ENCODE measurements around the gene PLEK.
"Not testable (repeated sequence)": the region's sequence is repeated elsewhere in the genome, so short reads cannot be mapped to it uniquely, and the experiment has no call there.

The PLEK gene

DNA sequence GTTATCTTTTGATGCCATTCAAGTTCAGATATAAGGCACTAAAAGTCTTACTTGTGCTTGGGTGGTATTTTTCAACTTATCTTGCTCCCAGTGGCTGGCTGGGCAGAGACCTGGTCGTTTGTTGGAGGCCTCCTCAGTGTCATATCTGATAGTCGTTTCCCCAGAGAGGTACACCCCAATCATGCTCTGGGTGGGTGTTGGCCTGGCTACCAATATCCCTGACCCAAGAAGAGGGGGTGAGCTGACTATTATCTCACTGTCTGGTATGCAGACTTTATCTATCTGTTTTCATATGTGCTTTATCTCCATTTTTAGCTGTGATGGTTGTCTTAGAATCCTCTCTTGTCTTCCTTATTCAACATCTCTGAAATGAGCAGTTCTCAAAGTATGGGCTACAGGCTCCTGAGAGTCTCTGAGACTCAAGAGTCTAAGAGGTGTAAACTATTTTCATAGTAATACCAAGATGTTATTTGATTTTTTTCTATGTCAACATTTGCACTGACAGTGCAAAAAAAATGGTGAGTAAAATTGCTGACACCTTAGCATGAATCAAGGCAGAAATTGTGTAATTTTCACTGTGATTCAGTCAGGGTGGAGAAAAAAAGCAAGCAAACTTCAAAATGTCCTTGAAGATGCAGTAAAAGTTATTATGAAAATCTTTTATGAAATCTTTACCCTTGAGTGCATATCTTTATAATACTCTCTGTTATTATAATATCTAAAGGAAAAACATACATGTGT lies 12.3 kb upstream of the PLEK start:
- no peak for DNase-seq (ENCODE audit: low spot score)

DNA sequence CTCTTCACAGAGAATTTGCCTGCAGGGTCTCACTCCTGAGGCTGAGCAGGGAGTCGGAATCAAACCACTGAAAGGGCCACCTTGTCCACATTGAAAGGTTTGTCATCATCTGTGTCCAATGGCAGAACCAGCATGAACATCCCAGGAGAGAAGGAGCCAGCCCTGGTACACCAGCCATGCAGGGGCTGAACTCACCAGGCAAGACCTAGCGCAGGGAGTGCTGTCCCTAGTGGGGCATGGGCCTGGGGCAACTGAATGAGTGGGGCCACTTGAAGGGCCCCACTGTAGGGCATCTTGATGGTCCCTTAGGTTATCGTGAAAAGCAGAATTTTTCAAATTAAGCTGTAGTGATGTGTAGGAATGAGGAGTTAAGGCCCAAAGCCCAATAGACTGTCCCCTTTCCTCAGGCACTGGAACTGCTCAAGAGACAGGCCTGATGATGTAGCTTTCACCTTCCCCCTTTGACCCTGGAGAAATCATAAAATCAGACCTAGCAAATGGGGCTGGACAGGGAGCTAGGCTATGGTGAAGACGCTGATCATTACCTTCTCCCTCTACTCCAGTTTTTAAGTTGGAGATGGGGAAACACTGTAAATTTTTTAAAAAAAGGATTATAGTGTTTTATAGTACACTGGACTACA lies 8.4 kb upstream of the PLEK start:
- no peak for DNase-seq (ENCODE audit: low spot score)

DNA sequence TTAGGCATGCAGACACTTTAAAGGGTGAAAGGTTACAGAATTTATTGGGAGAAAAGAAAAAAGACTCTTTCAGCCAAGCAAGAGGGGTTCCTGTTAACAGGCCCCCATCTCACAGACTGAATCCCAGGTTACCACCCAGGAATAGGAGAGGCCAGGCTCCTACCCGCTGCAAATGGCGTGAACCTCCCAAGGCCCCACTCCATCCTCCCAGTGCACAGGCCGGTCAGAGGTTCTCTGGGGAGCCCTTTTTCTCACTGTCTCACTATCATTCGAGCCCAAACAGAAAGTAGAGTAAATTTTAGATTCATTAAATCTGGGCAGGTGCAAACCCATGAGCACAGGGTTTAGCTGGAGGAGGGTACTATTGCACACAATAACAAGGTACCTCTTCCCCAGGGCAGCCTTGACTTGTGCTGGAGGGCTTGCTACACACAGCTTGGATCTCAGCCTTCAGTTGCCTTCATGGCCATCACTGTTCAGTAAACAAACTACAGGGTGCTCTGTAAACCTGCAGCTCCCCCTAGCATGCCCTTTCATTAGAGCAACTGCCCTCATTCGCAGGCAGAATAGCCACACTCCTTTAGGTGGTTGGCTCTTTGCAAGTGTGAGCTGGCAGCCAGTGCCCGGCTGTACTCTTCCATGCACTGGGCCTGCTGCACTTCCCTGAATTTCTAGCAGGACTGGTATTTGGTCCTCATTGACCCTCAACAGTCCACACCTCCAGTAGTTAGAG lies 7.3 kb upstream of the PLEK start:
- DNase-seq (ENCODE audit: low spot score), result peak; percentile 53

DNA sequence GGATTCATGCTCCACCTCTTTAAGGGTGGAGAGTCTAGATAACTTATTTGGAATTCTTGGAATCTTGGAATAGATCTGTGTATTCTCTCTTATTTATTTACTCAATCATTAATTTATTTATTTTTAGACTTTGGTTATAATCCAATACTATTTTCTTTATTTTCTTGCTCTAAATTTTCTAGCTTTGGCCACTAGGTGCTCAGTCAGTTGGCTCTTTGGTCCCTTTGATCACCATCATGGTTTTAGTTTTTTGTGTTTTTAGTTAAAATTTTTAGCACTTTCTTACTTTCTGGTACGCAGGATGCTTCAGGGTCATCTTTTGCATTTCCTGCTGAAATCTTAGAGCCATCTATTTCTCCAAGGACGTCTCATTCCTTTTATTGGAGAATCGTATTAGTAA lies 5.2 kb upstream of the PLEK start:
- no peak for DNase-seq (ENCODE audit: low spot score)

DNA sequence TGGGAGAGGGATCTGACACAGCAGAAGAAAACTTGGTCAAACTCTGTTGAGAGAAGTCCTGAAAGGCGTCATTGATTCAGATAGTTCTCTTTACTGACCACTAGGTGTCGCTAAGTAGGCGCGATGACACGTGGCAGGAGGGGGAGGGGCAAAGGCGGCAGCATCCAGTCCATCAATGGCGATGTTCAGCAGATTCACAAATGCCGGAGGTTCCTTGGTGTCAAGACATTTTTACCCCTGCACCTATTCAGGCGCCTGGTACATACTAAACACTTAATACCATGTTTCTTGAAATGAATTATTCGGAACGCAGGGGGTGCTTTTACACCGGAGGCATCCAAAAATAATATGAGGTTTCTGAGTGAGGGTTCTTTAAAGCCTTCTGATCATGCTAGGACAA lies 3.0 kb upstream of the PLEK start:
- DNase-seq (ENCODE audit: low spot score), result peak; percentile 44

DNA sequence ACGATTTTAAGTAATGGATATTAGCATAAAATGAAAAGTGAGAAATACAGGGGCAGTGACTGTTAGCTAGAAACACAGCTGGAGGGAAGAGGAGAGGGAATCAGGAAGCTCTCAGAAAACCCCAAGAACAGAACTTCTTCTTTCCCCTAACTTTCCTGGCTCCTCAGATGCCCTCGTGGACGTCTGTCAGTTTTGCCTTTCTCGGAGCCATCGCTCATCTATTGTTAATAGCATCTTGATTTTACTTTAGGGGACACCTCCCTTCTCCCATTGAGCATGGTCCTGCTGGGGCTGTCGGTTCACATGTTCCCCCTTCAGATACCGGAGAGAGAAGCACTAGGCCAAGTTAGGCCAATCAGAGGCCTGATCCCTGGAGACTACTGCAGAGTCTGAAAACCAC lies 2.3 kb upstream of the PLEK start:
- DNase-seq (ENCODE audit: low spot score), result no peak

DNA sequence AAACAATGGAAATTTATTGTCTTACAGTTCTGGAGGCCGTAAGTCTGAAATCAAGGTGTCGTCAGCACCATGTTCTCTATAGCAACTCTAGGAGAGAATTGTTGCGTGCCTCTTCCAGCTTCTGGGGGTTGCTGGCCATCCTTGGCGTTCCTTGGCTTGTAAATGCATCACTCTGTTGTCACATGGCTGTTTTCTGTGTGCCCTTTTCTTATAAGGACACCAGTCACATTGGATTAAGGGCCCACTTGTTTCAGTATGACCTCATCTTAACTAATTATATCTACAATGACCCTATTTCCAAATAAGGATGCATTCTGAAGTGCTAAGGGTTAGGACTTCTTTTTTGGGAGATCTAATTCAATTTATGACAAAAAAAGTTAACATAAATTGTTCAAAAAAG lies 1.4 kb upstream of the PLEK start:
- no peak for DNase-seq (ENCODE audit: low spot score)

DNA sequence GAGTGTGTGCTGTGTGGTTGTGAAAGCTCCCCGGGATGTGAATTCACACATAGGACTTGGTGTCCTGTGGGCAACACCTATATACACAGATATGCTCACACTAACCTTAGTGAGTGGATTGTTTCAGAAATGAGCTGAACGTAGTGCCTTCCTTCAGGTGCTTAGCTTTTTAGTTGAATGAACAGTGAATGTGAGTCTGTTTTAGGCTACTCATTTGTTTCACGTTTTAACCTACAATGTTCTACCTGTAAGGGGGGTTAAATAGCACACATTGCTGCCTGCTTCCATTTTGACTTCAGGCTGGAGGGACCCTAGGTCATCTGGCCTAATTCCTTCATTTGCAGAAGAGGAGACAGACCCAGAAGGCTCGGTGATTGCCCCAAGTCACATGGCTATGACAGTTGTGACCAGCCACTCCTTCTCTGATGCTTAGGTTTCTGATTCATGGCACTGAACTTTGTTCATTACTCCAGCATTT lies 1.0 kb downstream of the PLEK start:
- no peak for DNase-seq (ENCODE audit: low spot score)

DNA sequence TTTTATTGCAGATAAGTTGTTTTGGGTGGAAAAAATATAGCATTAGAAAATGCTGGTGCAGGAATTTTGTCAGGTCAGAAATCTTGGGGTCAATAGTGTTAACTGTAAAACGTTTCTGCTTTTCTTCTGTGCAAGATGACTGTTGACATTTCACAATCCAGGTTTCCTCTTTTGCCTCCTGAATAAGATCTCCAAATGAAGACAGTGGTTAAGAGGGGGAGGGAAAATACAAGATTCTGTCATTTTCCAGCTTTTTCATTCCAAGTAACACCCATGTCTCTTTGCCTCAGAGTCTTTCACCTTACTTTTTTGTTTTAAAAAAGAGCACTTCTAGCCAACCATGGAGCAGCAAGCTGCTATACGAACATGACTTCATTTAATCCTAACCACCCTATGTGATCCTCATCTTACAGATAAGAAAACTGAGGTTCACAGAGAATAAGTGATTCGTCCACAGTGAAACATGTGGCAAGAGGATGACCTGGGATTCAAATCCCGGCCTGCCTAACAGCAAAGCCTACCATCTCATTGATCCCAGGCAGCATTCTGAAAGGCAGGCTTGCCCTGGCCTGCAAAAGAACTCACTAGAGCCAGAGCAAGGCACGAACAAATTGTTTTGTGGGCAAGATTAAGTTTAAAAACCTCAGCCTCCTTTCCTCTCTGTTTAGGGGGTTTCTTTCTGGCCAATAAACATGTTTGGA lies 3.0 kb downstream of the PLEK start:
- no peak for DNase-seq (ENCODE audit: low spot score)

DNA sequence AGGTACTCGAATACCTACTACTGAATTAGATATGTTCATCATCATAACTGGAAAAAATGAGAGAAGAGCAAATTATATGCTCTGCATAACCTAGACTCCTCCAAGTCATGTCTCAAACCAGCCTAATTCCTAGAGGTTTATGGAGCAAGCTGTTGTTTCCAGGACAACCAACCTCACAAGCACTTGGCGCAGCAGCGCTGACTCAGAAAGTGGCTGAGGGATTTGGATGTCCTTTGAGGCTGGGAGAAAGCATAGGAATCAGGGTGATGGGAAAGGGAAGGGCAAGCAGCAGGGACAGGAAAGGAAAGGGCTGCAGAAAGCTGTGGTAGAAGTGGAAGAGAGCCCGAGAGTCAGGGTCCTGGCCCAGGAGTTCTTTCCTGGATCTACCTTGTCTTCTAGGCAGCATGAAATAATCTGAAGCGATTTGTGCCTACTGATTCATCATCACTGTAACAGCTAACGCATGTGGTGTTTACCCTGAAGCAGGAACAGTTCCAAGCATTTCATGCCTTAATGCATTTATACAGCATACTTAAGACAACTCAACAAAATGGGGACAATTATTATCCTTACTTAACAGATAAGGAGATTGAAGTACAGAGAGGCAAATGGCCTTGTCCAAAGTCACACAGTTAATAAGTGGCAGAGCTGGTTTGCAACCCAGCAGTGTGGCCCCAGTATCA lies 3.7 kb downstream of the PLEK start:
- DNase-seq (ENCODE audit: low spot score), result peak; percentile 39

DNA sequence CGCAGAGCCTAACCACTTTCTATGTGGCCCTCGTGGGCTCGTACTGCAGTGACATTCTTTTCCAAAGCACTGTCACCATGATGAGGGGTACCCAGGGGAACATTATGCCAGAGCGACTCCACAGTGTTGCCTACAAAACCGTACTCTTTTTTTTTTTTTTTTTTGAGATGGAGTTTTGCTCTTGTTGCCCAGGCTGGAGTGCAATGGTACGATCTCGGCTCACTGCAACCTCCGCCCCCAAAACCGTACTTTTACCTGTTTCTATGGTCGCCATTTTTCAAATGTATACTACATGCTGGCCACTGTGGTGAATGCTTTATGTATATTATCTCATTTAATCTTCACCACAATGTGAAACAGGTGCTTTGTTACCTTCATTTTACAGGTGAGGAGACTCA lies 4.3 kb downstream of the PLEK start:
- no peak for DNase-seq (ENCODE audit: low spot score)

DNA sequence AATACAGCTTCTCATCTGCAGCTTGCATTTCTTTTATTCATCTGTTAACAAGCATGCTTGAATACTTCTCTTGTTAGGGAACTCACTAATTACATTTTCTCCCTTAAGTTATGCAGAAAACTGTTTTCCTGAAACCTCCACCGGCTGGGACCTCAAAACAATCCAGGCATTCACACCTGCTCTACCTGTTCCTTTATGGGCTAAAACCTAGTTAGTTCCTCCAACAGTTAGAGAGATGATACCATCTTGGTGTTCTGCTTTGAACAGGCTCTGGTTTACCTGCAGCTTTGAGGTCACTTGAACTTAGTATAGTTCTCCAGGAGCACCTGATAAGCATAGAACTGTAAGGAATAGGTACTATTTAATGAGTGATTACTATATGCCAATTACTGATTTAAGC lies 6.1 kb downstream of the PLEK start:
- no peak for DNase-seq (ENCODE audit: low spot score)

DNA sequence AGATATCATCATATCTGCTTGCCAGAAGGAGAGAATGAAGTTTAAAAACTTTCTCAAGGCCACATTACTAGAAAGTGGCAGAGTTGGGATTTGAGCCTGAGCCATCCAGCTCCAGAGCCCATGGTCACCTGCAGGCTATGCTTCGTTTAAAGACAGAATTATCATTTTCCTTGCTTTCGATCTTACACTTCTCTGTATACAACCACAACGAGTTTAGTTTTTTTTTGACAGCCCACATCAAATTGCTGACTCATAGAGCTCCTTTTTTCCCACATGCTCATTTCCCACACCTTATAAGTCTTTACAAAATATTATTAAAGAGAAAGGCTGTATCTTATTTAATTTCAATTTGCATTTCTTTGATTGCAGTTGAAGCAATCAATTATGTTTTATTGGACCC lies 6.5 kb downstream of the PLEK start:
- DNase-seq (ENCODE audit: low spot score), result no peak

DNA sequence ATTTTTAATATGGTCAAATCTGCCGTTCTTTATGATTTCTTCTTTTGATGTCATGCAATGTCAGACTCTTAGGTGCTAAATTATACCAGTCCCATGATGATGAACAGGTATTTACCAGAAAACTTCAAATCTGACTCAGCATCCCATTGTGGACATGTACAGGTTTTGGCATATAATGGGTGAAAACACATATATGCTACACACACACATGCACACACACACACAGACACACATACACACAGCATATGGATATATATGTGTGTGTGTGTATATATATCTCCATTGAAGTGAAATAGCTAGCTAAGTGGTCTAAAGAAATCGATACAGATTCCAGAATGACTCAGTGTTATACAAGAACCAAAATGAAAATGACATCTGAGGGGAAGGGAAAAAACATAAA lies 7.4 kb downstream of the PLEK start:
- no peak for DNase-seq (ENCODE audit: low spot score)

DNA sequence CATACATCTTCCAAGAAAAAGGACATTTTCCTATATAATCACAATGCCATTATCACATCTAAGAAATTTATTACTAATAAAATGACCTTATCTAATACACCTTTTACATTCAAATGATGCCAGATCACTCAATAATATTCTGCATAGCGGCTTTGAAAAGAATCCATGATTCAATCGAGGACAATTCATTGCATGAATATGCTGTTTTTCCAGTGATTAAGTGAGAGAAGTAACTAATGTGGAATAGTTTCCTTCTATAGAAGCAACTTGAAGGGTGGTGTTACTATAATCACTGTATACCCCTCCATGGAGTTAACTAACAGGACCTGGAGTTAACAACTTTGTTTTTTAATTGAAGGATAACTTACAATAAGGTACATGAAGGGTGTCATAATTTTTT lies 9.1 kb downstream of the PLEK start:
- no peak for DNase-seq (ENCODE audit: low spot score)

DNA sequence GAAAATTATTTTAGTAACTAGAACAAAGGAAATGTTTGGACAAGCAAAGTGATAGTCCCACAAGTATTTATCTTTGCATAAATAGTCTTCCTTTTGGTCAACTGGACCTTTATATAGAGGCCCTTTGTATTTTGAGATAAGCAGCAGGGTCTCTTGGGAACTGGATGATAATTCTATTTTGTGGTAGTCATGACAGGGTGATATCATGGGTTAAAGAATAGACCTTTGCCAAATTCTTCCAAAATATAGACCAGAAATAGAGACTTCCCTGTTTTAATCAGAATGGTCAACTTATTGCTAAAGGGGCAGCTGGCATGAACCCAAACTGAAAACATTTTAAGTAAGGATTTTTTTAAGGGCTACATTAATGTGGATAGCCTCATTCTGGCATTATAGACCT lies 10.5 kb downstream of the PLEK start:
- DNase-seq (ENCODE audit: low spot score), result no peak

DNA sequence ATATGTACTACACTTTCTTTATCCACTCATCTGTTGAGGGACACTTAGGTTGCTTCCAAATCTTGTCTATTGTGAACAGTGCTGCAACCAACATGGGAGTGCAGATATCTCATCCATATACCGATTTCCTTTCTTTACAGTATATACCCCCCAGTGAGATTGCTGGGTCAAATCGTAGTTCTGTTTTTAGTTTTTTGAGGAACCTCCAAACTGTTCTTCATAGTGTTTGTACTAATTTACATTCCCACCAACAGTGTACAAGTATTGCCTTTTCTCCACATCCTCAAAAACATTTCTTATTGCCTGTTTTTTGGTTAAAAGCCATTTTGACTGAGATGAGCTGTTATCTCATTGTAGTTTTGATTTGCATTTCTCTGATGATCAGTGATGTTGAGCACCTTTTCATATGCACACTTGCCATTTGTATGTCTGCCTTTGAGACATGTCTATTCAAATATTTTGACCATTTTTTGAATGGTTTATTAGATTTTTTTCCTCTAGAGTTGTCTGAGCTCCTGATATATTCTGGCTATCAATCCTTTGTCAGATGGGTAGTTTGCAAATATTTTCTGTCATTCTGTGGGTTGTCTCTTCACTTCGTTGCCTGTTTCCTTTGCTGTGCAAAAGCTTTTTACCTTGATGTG lies 12.2 kb downstream of the PLEK start:
- no peak for DNase-seq (ENCODE audit: low spot score)

DNA sequence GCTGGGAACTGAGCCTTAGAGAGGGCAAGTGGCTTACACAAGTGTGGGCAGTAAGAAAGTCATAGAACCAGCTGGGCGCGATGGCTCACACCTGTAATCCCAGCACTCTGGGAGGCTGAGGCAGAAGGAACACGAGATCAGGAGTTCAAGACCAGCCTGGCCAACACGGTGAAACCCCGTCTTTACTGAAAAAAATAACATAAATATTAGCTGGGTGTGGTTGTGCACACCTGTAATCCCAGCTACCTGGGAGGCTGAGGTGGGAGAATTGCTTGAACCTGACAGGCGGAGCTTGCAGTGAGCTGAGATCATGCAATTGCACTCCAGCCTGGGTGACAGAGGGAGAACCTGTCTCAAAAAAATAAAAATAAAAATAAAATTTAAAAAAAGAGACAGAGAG lies 13.7 kb downstream of the PLEK start:
- not testable (repeated sequence) for DNase-seq (ENCODE audit: low spot score)

DNA sequence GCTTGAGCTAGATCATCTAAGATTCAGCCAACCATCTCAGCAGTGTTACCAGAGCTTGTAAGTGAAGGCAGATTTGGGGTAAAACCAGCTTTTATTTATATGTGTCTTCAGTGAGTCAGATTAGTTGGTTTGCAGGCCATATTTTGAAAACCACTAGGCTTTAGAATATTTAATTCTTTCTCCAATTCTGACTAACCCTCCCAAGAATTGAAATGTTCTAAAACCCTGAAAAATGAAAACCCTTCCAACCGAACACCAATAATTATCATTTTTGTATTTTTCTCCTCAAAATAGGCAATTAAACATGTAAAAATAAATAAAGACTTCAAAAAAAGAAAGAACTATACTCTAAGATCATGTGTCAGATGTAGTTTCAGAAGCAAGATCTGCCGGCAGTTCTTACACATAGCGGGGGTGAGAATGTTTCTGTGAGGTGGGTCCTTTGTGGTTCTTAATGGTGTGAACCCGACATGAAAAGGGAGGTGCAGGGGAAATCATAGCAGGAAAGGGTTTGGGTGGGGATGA lies 14.2 kb downstream of the PLEK start:
- no peak for DNase-seq (ENCODE audit: low spot score)

DNA sequence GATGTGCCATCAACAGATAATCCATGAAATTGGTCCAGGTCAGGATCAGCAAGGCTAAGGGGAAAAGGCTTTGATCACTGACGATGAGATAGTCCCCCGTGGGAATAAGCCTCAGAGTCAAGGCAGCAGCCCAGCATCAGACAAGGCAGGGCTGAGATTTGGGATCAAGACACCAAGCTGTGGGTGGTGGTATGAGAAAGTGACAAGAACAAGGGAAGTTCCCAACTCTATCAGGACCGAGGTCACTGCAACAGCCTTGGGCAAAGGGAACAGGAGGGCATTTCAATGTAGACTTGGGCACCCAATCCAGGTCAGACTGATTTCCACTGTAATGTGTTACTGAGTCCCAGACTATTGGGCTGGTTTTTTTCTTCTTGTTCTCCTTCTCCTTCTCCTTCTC lies 18.7 kb downstream of the PLEK start:
- DNase-seq (ENCODE audit: low spot score), result no peak

DNA sequence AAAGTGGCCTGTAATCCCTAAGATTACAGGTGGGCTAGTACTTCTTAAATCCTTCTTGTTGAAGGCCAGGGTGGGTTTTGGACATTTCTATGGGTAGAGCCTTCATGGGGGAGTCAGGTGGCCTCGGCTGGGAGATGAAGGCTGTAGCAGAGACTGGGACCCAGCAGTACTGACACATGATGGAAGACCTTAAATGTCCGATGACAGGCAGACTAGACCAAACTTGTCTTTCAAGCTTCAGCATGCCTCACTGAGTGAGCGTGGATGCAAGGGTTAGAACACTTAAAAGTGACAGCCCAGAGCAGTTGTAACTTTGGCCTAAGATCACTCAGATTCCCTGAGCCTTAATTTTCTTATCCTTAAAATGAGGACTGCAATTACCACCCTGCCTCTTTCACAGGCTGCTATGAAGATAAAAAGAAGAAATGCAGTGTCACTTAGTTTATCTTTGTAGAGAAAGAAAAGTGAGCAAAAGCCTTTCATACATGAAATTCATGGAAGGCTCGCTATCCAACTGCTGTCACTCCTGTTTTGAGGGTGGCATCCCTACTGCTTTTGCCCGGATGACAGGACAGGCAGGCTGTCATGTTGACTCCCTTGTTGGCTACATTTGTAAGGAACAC lies 19.5 kb downstream of the PLEK start:
- DNase-seq (ENCODE audit: low spot score), result no peak

Data from cerebellar cortex (tissue), 1 donor.